Heart right ventricle (tissue), 16 donors: Measurements from ENCODE around the gene PIP4K2A. TPM values are rescaled to one million over a fixed set of nuclear protein-coding genes. Genes with fewer than 3 reads are reported as not detected.
"Not testable (repeated sequence)": the region's sequence is repeated elsewhere in the genome, so short reads cannot be mapped to it uniquely, and the experiment has no call there.

Source experiments
- ATAC-seq, 8 donors: fragments of 200-7000 bp; cut with Tn5 transposase; one replicate each; pipeline ENCODE4 v1.9.1; 2020; ENCODE audit warnings: mild to moderate bottlenecking in 8 of 8, moderate library complexity in 8 of 8, moderate number of reproducible peaks in 1 of 8
- DNase-seq, 2 donors: peaks; one replicate each; pipeline ENCODE4 v3.0.0-alpha.2; 2020
- H3K27ac ChIP-seq, 10 donors: fragments of 200-600 bp; sonication (generic) in 2 of 10; one replicate each; pipeline versions ENCODE4 v1.5.0 to v1.8.0; 2020 to 2022; ENCODE audit warnings: mild to moderate bottlenecking in 3 of 10
- H3K27me3 ChIP-seq, 7 donors: fragments of 200-600 bp; one replicate each; pipeline ENCODE4 v1.8.0; 2021 to 2022; ENCODE audit warnings: mild to moderate bottlenecking in 2 of 7
- H3K36me3 ChIP-seq, 9 donors: fragments of 200-600 bp; sonication (generic) in 1 of 9; one replicate each; pipeline versions ENCODE4 v1.5.0 to v1.8.0; 2020 to 2022; ENCODE audit warnings: mild to moderate bottlenecking in 2 of 9
- H3K4me1 ChIP-seq, 9 donors: fragments of 200-600 bp; sonication (generic) in 1 of 9; one replicate each; pipeline versions ENCODE4 v1.5.0 to v1.8.0; 2020 to 2022; ENCODE audit warnings: mild to moderate bottlenecking in 4 of 9
- H3K4me3 ChIP-seq, 10 donors: fragments of 200-600 bp; sonication (generic) in 2 of 10; one replicate each; pipeline versions ENCODE4 v1.5.0 to v1.8.0; 2020 to 2022; ENCODE audit warnings: mild to moderate bottlenecking in 7 of 10, moderate library complexity in 2 of 10
- H3K9me3 ChIP-seq, 11 donors: fragments of 200-600 bp in 10 of 11; sonication (generic) in 2 of 11; one replicate each; pipeline versions ENCODE4 v1.5.0 to v1.8.0; 2013 to 2022; ENCODE audit warnings: mild to moderate bottlenecking in 2 of 11, control low read depth in 1 of 11, moderate library complexity in 1 of 11
- CTCF ChIP-seq, 9 donors: fragments of 200-600 bp; sonication (generic) in 2 of 9; IDR thresholded peaks; one replicate each; pipeline versions ENCODE4 v1.5.0 to v1.8.0; 2021 to 2022; ENCODE audit warnings: antibody characterized with exemption in 9 of 9, mild to moderate bottlenecking in 5 of 9, moderate library complexity in 1 of 9
- WGBS, 2 donors: extraction: QIAGEN DNeasy Blood & Tissue Kit; methylation state at CpG; one replicate each; pipeline ENCODE4 v1.1.7; 2013; ENCODE audit warnings: inconsistent platforms in 1 of 2; 5-methylcytosine and 5-hydroxymethylcytosine counted together
- intact Hi-C, 10 donors: fragments of 100-400 bp; cut with DNase I; formaldehyde crosslinking; loops; one replicate each; pipeline versions ENCODE4 v1.11.1 to v1.14.2; 2022
- polyA plus RNA-seq, 2 donors: library from polyadenylated mRNA; stranded (reverse); fragments of 200-250 nt; gene quantifications; one replicate each; pipeline ENCODE4 v1.2.3, GENCODE V29; 2013
- total RNA-seq, 10 donors: library from RNA; stranded (reverse); fragmentation: NEBNext Ultra II Directional in 3 of 10; extraction: Animal tissue kit (Norgen Biotek cat#: 25700) in 3 of 10; gene quantifications; one replicate each; pipeline versions ENCODE4 v1.2.1 to v1.2.4, GENCODE V29; 2021 to 2023
- donor health status: Arrhythmogenic right ventricular cardiomyopathy.
- donor health status: ischemic (EF 13 %, LVEDD 7.1; RV severe dilation, severe dysfunction).
- donor health status: healthy with polysubstance abuse.
- donor health status: DM: no; HTN: yes; CAD: no.
- donor health status: DM: no; HTN: no; CAD: no.
- donor health status: ischemic (EF 25% LVEDD 6.9; RV normal size, moderate dysfunction).
- donor health status: ischemic (EF 25% LVEDD 5.7; RV mildly dilated, moderate dysfunction).
- donor health status: healthy.
- donor health status: DM: yes; HTN: yes; CAD: no.
- donor health status: Ischemic cardiomyopathy.
- donor health status: ischemic (EF 35%, LVEDD 5.7; RV mildly dilated, moderate dysfunction).
- donor health status: nonischemic (EF 11% LVEDD 7.7; RV severe dilation, severe dysfunction).
- donor health status: DM: yes; HTN: yes; CAD: no.
- donor health status: PGD.
- donor health status: ischemic (EF 29% LVEDD 5.4; RV normal size, mild dysfunction).
- donor health status: nonischemic (EF 23%, LVEDD 6.1; RV moderate dilation, normal function).

PIP4K2A gene
- total and polyA plus RNA-seq, 12 donors, result 6.0 to 29.1 (median 13.3) TPM

DNA sequence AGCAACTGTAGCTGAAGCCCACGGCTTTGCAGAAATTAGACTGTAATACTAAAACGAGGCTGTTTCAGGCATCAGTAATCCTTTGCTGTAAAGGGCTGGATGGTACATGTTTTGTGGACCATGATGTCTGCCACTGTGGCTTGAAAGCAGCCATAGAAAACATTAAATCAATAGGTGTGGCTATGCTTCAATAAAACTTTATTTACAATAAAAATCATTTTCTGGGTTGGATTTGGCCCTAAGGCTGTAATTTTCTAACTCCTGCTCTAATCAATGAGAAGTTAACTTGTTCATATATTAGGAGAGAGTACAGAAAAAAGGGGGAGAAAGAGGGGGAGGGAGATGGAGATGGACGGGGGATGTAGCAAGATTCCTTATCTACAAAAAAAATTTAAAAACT is 183.4 kb downstream of the PIP4K2A start:
- ATAC-seq (no peak), DNase-seq (no peak)
- no peaks in the 10 kb centered on the region for H3K27me3 ChIP-seq
- intact Hi-C loops, result no loop called here
- no peak for TF ChIP-seq CTCF (IDR thresholded peaks at IDR 0.05)
- WGBS, 2 donors, result 90 to 91% methylated on average over 3 of the region's 3 CpGs
- H3K9me3 ChIP-seq, result peaks cover 0 to 31% (median 0%) of the 10 kb centered on the region in 11 donors
- no peak overlapping the region for H3K4me3 ChIP-seq
- peaks cover 0 to 20% (median 0%) of the 10 kb centered on the region in 9 donors for H3K36me3 ChIP-seq
- H3K4me1 ChIP-seq, result peaks cover 0 to 6% (median 3%) of the 10 kb centered on the region in 9 donors
- H3K27ac ChIP-seq, result no peak overlapping the region

- no peak for TF ChIP-seq CTCF (IDR thresholded peaks at IDR 0.05)
- Histone ChIP-seq H3K9me3 (peaks cover 0 to 66% (median 5%) of the 10 kb centered on the region in 11 donors), H3K27ac (no peak overlapping the region), H3K4me1 (no peaks in the 10 kb centered on the region), H3K27me3 (no peaks in the 10 kb centered on the region), H3K4me3 (no peak overlapping the region), H3K36me3 (no peaks in the 10 kb centered on the region)
- 94 to 95% methylated on average over 2 of the region's 2 CpGs for WGBS, 2 donors
- DNase-seq (no peak), ATAC-seq (no peak)
- intact Hi-C loops, result no loop called here
Measured at GRCh38 chr10:22527520-22527919, 186.9 kb downstream of the PIP4K2A start.

DNA sequence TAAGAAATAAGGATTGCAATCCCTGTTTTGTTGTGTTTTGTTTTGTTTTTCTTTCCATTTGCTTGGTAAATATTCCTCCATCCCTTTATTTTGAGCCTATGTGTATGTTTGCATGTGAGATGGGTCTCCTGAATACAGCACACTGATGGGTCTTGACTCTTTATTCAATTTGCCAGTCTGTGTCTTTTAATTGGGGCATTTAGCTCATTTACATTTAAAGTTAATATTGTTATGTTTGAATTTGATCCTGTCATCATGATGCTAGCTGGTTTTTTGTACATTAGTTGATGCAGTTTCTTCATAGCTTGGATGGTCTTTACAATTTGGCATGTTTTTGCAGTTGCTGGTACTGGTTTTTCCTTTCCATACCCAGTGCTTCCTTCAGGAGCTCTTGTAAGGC is 190.0 kb downstream of the PIP4K2A start:
- H3K36me3 ChIP-seq, ATAC-seq, DNase-seq, H3K27ac ChIP-seq, intact Hi-C loops, H3K4me3 ChIP-seq, H3K4me1 ChIP-seq, H3K27me3 ChIP-seq: not testable (repeated sequence)
- peaks cover 0 to 81% (median 5%) of the 10 kb centered on the region in 11 donors for H3K9me3 ChIP-seq

DNA sequence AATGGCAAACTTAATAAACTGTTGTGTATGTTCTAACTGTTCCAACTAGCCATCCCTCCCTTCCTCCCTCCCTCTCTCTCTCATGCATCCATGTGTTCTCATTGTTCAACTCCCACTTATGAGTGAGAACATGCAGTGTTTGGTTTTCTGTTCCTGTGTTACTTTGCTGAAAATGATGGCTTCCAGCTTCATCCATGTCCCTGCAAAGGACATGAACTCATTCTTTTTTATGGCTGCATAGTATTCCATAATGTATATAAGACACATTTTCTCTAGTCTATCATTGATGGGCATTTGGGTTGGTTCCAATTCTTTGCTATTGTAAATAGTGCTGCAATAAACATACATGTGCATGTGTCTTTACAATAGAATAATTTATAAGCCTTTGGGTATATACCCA is 193.7 kb downstream of the PIP4K2A start:
- H3K4me3 ChIP-seq, intact Hi-C loops, H3K4me1 ChIP-seq, DNase-seq, H3K36me3 ChIP-seq, H3K27me3 ChIP-seq, H3K27ac ChIP-seq, ATAC-seq: not testable (repeated sequence)
- H3K9me3 ChIP-seq, result peaks cover 0 to 57% (median 5%) of the 10 kb centered on the region in 11 donors

DNA sequence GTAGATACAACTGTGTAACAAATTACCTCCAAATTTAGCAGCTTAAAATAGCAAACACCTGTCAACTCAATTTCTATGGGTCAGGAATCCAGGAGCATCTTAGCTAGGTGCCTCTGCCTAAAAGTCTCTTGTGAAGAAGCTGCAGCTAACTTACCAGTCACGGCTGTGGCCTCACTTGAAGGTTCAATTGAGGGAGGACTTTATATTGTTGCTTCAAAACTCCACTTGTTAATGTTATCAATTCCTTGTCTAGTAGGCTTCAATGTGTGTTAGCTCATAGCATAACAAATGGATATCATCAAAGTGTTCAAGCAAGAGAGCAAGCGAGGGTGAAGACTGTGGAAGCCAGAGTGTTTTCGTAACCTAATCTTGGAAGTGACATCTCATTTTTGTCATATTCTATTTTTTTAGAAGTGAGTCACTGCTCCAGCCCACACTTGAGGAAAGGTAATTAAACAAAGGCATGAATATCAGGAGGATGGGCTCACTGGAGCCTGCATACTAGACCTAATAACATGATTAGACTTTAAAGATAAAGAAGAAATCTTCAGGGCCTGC is 196.1 kb downstream of the PIP4K2A start:
- intact Hi-C loops, result no loop called here
- TF ChIP-seq CTCF (IDR thresholded peaks at IDR 0.05), result no peak
- WGBS, 2 donors, result 55 to 61% methylated on average over 3 of the region's 3 CpGs

More for the DNA sequence above, 196.1 kb downstream of the PIP4K2A start:
- DNase-seq (no peak), ATAC-seq (no peak)
- H3K27ac ChIP-seq, result no peak overlapping the region
- no peaks in the 10 kb centered on the region for H3K4me1 ChIP-seq
- no peaks in the 10 kb centered on the region for H3K36me3 ChIP-seq
- H3K9me3 ChIP-seq, result peaks cover 0 to 33% (median 4%) of the 10 kb centered on the region in 11 donors
- H3K4me3 ChIP-seq, result no peak overlapping the region
- H3K27me3 ChIP-seq, result peaks cover 0 to 16% (median 10%) of the 10 kb centered on the region in 7 donors
